IPS-NIHi11 (cell line): ENCODE data around the gene RPS15.

Experiments
- DNase-seq: peaks from one replicate; pipeline ENCODE4 v3.0.0; 2012; ENCODE audit warnings: mixed read lengths, low spot score

The RPS15 gene

GRCh38 chr19:1453525-1454364 is 15.5 kb downstream of the RPS15 start:
- no peak for DNase-seq

GRCh38 chr19:1455002-1455335 is 16.8 kb downstream of the RPS15 start:
- no peak for DNase-seq

- peak; percentile 93 for DNase-seq
Measured at GRCh38 chr19:1455336-1456120, 17.3 kb downstream of the RPS15 start.

- DNase-seq: no peak
Measured at GRCh38 chr19:1456121-1456900, 18.1 kb downstream of the RPS15 start.

- peak; percentile 60 for DNase-seq
Measured at GRCh38 chr19:1457031-1457739, 19.0 kb downstream of the RPS15 start.

GRCh38 chr19:1457892-1458291 is 19.7 kb downstream of the RPS15 start:
- no peak for DNase-seq

GRCh38 chr19:1459479-1459878 is 21.3 kb downstream of the RPS15 start:
- DNase-seq: no peak

GRCh38 chr19:1460033-1460995 is 22.1 kb downstream of the RPS15 start:
- no peak for DNase-seq

GRCh38 chr19:1461862-1462261 is 23.7 kb downstream of the RPS15 start:
- no peak for DNase-seq

GRCh38 chr19:1465191-1466016 is 27.2 kb downstream of the RPS15 start:
- peak; percentile 78 for DNase-seq

GRCh38 chr19:1466018-1466460 is 27.8 kb downstream of the RPS15 start:
- DNase-seq: no peak

- no peak for DNase-seq
Measured at GRCh38 chr19:1466461-1467214, 28.4 kb downstream of the RPS15 start.

- no peak for DNase-seq
Measured at GRCh38 chr19:1467215-1467489, 29.0 kb downstream of the RPS15 start.

GRCh38 chr19:1467490-1468273 is 29.5 kb downstream of the RPS15 start:
- DNase-seq: no peak

- no peak for DNase-seq
Measured at GRCh38 chr19:1468274-1468820, 30.2 kb downstream of the RPS15 start.

- DNase-seq: peak; percentile 61
Measured at GRCh38 chr19:1468821-1469254, 30.6 kb downstream of the RPS15 start.

- peak; percentile 60 for DNase-seq
Measured at GRCh38 chr19:1469255-1470054, 31.3 kb downstream of the RPS15 start.

- no peak for DNase-seq
Measured at GRCh38 chr19:1470055-1470304, 31.8 kb downstream of the RPS15 start.
